Tibial artery (tissue), 4 donors: ENCODE data around the gene CXCR3.
"Not testable (repeated sequence)": the region's sequence is repeated elsewhere in the genome, so short reads cannot be mapped to it uniquely, and the experiment has no call there.

ENCODE experiments used
- DNase-seq, 2 donors: peaks; one replicate each; pipeline ENCODE4 v3.0.0-alpha.2; 2019
- H3K27ac ChIP-seq, 2 donors: fragments of 200-600 bp; sonication (generic) in 1 of 2; 1 replicate in 1 of 2; 2 replicates in 1 of 2; pipeline ENCODE4 v1.5.1; 2018 to 2019; ENCODE audit warnings: mild to moderate bottlenecking in 1 of 2
- H3K27me3 ChIP-seq, 2 donors: fragments of 200-600 bp; sonication (generic) in 1 of 2; one replicate each; pipeline versions ENCODE4 v1.5.1 to v1.6.0; 2016 to 2019
- H3K36me3 ChIP-seq, 3 donors: fragments of 200-600 bp; sonication (generic) in 2 of 3; one replicate each; pipeline ENCODE4 v1.5.1; 2016 to 2019; ENCODE audit warnings: mild to moderate bottlenecking in 2 of 3
- H3K4me1 ChIP-seq, 4 donors: fragments of 200-600 bp; sonication (generic) in 2 of 4; 1 replicate in 3 of 4; 2 replicates in 1 of 4; pipeline ENCODE4 v1.5.1; 2016 to 2019
- H3K4me3 ChIP-seq, 2 donors: fragments of 200-600 bp; sonication (generic) in 1 of 2; 1 replicate in 1 of 2; 2 replicates in 1 of 2; pipeline ENCODE4 v1.5.1; 2018 to 2019; ENCODE audit warnings: mild to moderate bottlenecking in 2 of 2
- H3K9me3 ChIP-seq, 3 donors: fragments of 200-600 bp; sonication (generic) in 1 of 3; one replicate each; pipeline ENCODE4 v1.5.1; 2016 to 2019
- intact Hi-C: fragments of 100-400 bp; cut with DNase I; formaldehyde crosslinking; loops from one replicate; pipeline ENCODE4 v1.15.0; 2023; ENCODE audit warnings: low total_unique reads
- TF ChIP-seq, protein P1 (sequence below), 2 experiments: fragments of 200-600 bp in 1 of 2; fragments of 450-650 bp in 1 of 2; IDR thresholded peaks; one replicate each; pipeline ENCODE4 v1.5.1; 2017 to 2019; ENCODE audit warnings: antibody characterized with exemption in 2 of 2, mild to moderate bottlenecking in 1 of 2, moderate library complexity in 1 of 2

Gene CXCR3

DNA sequence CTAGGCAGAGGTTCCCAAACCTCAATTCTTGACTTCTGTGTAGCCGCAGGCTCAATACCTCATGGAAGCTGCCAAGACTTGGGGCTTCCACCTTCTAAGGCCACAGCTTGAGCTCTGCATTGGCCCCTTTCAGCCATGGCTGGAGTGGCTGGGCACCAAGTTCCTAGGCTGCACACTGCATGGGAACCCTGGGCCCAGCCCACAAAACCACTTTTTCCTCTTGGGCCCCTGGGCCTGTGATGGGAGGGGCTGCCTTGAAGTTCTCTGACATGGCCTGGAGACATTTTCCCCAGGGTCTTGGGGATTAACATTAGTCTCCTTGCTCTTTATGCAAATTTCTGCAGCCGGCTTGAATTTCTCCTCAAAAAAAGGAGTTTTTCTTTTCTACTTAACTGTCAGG, 35.0 kb upstream of the CXCR3 start:
- Histone ChIP-seq H3K4me3 (no peak overlapping the region), H3K27ac (no peak overlapping the region), H3K36me3 (no peaks in the 10 kb centered on the region), H3K27me3 (no peaks in the 10 kb centered on the region), H3K9me3 (no peaks in the 10 kb centered on the region), H3K4me1 (no peaks in the 10 kb centered on the region)
- DNase-seq = no peak
- intact Hi-C loops = no loop called here
- TF ChIP-seq, protein P1, sequence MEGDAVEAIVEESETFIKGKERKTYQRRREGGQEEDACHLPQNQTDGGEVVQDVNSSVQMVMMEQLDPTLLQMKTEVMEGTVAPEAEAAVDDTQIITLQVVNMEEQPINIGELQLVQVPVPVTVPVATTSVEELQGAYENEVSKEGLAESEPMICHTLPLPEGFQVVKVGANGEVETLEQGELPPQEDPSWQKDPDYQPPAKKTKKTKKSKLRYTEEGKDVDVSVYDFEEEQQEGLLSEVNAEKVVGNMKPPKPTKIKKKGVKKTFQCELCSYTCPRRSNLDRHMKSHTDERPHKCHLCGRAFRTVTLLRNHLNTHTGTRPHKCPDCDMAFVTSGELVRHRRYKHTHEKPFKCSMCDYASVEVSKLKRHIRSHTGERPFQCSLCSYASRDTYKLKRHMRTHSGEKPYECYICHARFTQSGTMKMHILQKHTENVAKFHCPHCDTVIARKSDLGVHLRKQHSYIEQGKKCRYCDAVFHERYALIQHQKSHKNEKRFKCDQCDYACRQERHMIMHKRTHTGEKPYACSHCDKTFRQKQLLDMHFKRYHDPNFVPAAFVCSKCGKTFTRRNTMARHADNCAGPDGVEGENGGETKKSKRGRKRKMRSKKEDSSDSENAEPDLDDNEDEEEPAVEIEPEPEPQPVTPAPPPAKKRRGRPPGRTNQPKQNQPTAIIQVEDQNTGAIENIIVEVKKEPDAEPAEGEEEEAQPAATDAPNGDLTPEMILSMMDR (IDR thresholded peaks at IDR 0.05) = no peak

DNA sequence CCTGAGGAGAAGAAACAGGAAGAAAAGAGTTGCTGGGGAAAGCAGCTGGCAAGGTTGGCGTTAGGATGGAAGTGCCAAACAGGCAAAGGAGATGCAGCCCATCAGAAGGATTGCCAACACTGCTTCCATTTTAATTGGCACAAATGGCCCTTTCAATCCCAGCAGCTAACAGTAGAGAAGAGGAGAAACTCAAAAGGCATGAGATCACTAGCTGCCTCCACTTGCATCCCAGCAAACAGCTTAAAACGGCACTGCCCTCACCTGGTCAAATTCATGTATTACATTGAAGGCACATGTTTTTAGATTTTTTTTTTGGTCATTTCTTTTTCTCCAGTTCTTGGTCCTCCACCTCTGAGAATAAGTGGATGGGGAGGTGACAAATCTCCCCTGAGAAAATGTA, 34.1 kb upstream of the CXCR3 start:
- H3K27me3 ChIP-seq = no peaks in the 10 kb centered on the region
- H3K27ac ChIP-seq = no peak overlapping the region
- H3K36me3 ChIP-seq = no peaks in the 10 kb centered on the region
- TF ChIP-seq, protein P1 (IDR thresholded peaks at IDR 0.05) = peak; percentile 23 to 49
- no peak overlapping the region for H3K4me3 ChIP-seq
- intact Hi-C loops = no loop called here
- DNase-seq = peak in 1 of 2 donors; percentile 23
- no peaks in the 10 kb centered on the region for H3K4me1 ChIP-seq
- no peaks in the 10 kb centered on the region for H3K9me3 ChIP-seq

DNA sequence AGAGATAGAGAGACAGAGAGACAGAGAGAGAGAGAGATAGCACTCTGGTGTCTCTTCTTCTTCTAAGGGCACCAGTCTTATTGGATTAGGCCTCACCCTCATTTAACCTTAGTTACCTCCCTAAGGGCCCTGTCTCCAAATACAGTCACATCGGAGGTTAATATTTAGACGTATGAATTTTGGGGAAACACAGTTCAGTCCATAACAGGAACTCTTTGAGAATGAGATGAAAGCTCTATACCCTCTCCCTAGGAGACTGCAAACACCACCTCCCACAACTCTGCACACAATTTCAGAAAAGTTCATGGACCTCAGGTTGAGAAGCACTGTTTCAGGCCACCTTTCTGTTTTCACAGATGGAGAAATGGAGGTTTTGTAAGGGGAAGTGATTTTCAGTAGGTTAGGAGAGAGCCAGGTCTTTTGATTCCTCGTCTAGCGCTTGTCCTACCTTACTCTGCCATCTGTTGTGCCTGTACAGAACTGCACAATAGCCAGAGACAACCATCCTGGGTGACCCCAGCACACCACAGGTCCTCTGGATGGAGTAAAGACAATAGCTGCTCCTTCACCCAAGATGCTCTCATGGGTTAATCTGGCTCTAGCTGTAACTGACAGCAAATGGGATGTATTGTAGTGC, 32.1 kb upstream of the CXCR3 start:
- TF ChIP-seq, protein P1 (IDR thresholded peaks at IDR 0.05) = no peak
- H3K4me1 ChIP-seq = no peaks in the 10 kb centered on the region
- no peak overlapping the region for H3K27ac ChIP-seq
- intact Hi-C loops = no loop called here
- H3K4me3 ChIP-seq = no peak overlapping the region
- H3K27me3 ChIP-seq = no peaks in the 10 kb centered on the region
- no peaks in the 10 kb centered on the region for H3K36me3 ChIP-seq
- no peaks in the 10 kb centered on the region for H3K9me3 ChIP-seq
- DNase-seq = no peak

DNA sequence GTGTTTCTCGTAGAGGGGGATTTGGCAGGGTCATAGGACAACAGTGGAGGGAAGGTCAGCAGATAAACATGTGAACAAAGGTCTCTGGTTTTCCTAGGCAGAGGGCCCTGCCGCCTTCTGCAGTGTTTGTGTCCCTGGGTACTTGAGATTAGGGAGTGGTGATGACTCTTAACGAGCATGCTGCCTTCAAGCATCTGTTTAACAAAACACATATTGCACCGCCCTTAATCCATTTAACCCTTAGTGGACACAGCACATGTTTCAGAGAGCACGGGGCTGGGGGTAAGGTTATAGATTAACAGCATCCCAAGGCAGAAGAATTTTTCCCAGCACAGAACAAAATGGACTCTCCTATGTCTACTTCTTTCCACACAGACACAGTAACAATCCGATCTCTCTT, 26.1 kb upstream of the CXCR3 start:
- H3K27ac ChIP-seq, H3K9me3 ChIP-seq, intact Hi-C loops, H3K4me3 ChIP-seq, DNase-seq, H3K27me3 ChIP-seq, H3K36me3 ChIP-seq, H3K4me1 ChIP-seq: not testable (repeated sequence)

DNA sequence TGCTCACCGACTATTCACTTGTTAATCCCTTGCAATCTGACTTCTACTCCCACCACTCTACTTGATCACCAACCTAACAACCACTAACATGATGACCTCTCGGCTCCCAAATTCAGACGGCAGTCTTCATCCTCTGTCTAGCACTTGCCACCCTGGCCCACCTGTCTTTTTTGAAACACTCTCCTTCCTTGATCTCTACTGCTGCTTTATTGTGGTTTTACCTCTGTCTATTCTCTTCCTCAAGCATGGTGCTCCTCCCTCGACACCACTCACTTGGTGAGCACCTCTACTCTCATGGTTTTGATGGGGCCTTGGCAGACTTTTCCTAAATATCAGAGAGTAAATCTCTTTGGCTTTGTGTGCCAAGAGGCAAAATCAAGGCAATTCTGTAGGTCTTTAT, 21.7 kb upstream of the CXCR3 start:
- Histone ChIP-seq H3K27me3 (no peaks in the 10 kb centered on the region), H3K4me3 (no peak overlapping the region), H3K4me1 (no peaks in the 10 kb centered on the region), H3K36me3 (no peaks in the 10 kb centered on the region), H3K9me3 (no peaks in the 10 kb centered on the region), H3K27ac (no peak overlapping the region)
- DNase-seq = no peak
- TF ChIP-seq, protein P1 (IDR thresholded peaks at IDR 0.05) = no peak
- intact Hi-C loops = no loop called here

DNA sequence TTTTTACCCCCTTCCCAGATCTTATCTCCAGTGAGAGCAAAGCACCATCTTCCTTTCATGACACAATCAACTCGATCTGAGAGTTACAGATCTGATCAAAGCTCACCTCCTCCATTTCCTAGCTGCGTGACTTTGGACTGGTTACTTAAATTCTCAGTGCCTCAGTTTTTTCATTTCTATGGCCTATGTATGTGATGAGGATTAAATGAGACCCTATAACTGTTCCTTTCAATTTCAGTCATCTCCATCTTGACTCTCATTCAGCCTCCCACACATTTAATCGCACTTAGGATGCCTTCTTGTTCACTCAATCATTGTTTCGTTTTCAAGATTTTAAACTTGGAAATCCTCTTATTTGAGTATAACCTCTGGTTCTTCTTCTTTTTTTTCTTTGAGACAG, 20.1 kb upstream of the CXCR3 start:
- H3K9me3 ChIP-seq = no peaks in the 10 kb centered on the region
- intact Hi-C loops = no loop called here
- H3K27me3 ChIP-seq = no peaks in the 10 kb centered on the region
- no peak overlapping the region for H3K4me3 ChIP-seq
- TF ChIP-seq, protein P1 (IDR thresholded peaks at IDR 0.05) = no peak
- H3K4me1 ChIP-seq = no peaks in the 10 kb centered on the region
- H3K27ac ChIP-seq = no peak overlapping the region
- H3K36me3 ChIP-seq = no peaks in the 10 kb centered on the region
- DNase-seq = no peak
